A549 (cell line): ENCODE results near the gene TGOLN2. TPM values are rescaled to one million over a fixed set of nuclear protein-coding genes. Genes with fewer than 3 reads are reported as not detected.
"Not testable (repeated sequence)": the region's sequence is repeated elsewhere in the genome, so short reads cannot be mapped to it uniquely, and the experiment has no call there.

Experiments
- ATAC-seq, 2 experiments: fragments of 200-7000 bp in 1 of 2; fragments of >200 bp in 1 of 2; cut with Nextera tagmentation in 1 of 2; cut with Tn5 transposase in 1 of 2; 3 replicates each; pipeline versions ENCODE4 v1.8.0 to v1.9.1; 2018 to 2020; ENCODE audit warnings: mild to moderate bottlenecking in 1 of 2, moderate library complexity in 1 of 2
- CTCF ChIA-PET: fragments of 300-600 bp; sonication (Branson Sonifier 250); formaldehyde crosslinking; extraction: SDS; loops from one replicate; lab custom pipeline; 2021; ENCODE audit warnings: antibody characterized with exemption, inconsistent platforms; lab: Yijun Ruan, JAX
- POLR2A ChIA-PET: fragments of 350-600 bp; formaldehyde crosslinking; extraction: SDS; loops from one replicate; lab custom pipeline; 2021; ENCODE audit warnings: antibody characterized with exemption, inconsistent platforms; lab: Yijun Ruan, JAX
- DNase-seq, 2 experiments: peaks; one replicate each; pipeline versions ENCODE4 v3.0.0 to v3.0.0-alpha.2; 2011 to 2016; ENCODE audit warnings: low read depth in 1 of 2, low spot score in 1 of 2
- FAIRE-seq: peaks from 2 replicates; lab custom pipeline; 2011; peaks lifted over from hg19 to GRCh38; lab: Jason Lieb, UNC
- H3K27ac ChIP-seq, 2 experiments: fragments of >200 bp; sonication (Bioruptor Twin); formaldehyde crosslinking; 3 replicates each; pipeline ENCODE4 v1.5.1; 2016 to 2017
- H3K4me1 ChIP-seq: fragments of >200 bp; sonication (Bioruptor Twin); formaldehyde crosslinking; 3 replicates; pipeline ENCODE4 v1.6.1; 2016
- H3K4me2 ChIP-seq: fragments of >200 bp; sonication (Bioruptor Twin); formaldehyde crosslinking; 3 replicates; pipeline ENCODE4 v1.6.1; 2016
- H3K4me3 ChIP-seq: fragments of >200 bp; sonication (Bioruptor Twin); formaldehyde crosslinking; 3 replicates; pipeline ENCODE4 v1.5.1; 2016
- H3K9me3 ChIP-seq: fragments of >200 bp; sonication (Bioruptor Twin); formaldehyde crosslinking; 3 replicates; pipeline ENCODE4 v1.6.1; 2016
- CBX2 ChIP-seq: fragments of 200-600 bp; sonication (generic); IDR thresholded peaks from 2 replicates; pipeline ENCODE4 v1.6.1; 2016; ENCODE audit warnings: low read depth, mild to moderate bottlenecking, borderline replicate concordance
- CBX8 ChIP-seq: fragments of 200-600 bp; sonication (generic); IDR thresholded peaks from 2 replicates; pipeline ENCODE4 v1.6.1; 2016
- CHD4 ChIP-seq: fragments of 200-600 bp; sonication (generic); IDR thresholded peaks from 2 replicates; pipeline ENCODE4 v1.6.1; 2016; ENCODE audit warnings: antibody characterized with exemption, mild to moderate bottlenecking, borderline replicate concordance
- E2F6 ChIP-seq: IDR thresholded peaks from 2 replicates; pipeline ENCODE4 v1.6.1; 2012; ENCODE audit warnings: low read depth, borderline replicate concordance
- EHMT2 ChIP-seq: fragments of 200-600 bp; sonication (generic); IDR thresholded peaks from 2 replicates; pipeline ENCODE4 v1.6.1; 2016; ENCODE audit warnings: antibody characterized with exemption, low read depth, mild to moderate bottlenecking, moderate library complexity
- ESRRA ChIP-seq: fragments of 150-350 bp; IDR thresholded peaks from 2 replicates; pipeline ENCODE4 v1.6.1; 2014; ENCODE audit warnings: mild to moderate bottlenecking, low read length, borderline replicate concordance
- FOSB ChIP-seq: fragments of 250-450 bp; sonication (Bioruptor Pico); IDR thresholded peaks from 2 replicates; pipeline ENCODE4 v1.5.0; 2020; ENCODE audit warnings: mild to moderate bottlenecking, moderate library complexity
- FOSL2 ChIP-seq, 2 experiments: fragments of 450-650 bp in 1 of 2; fragments of >200 bp in 1 of 2; sonication (Bioruptor Twin) in 1 of 2; formaldehyde crosslinking; IDR thresholded peaks; 2 replicates each; pipeline versions ENCODE4 v1.5.0 to v1.6.1; 2016 to 2020; ENCODE audit warnings: mild to moderate bottlenecking in 1 of 2, moderate library complexity in 1 of 2
- HMGXB4 ChIP-seq: fragments of 250-450 bp; sonication (Bioruptor Pico); IDR thresholded peaks from 2 replicates; pipeline ENCODE4 v1.5.0; 2021; ENCODE audit warnings: mild to moderate bottlenecking, moderate library complexity, borderline replicate concordance
- HOXB5 ChIP-seq: fragments of 250-450 bp; sonication (Bioruptor Pico); IDR thresholded peaks from 2 replicates; pipeline ENCODE4 v1.5.0; 2020; ENCODE audit warnings: mild to moderate bottlenecking, moderate library complexity
- JUN ChIP-seq, 2 experiments: fragments of >200 bp; sonication (Bioruptor Twin); formaldehyde crosslinking; IDR thresholded peaks; 2 replicates in 1 of 2; 3 replicates in 1 of 2; pipeline ENCODE4 v1.6.1; 2016 to 2017
- JUNB ChIP-seq: fragments of >200 bp; sonication (Bioruptor Twin); formaldehyde crosslinking; IDR thresholded peaks from 2 replicates; pipeline ENCODE4 v1.6.1; 2016
- KDM1A ChIP-seq: fragments of 200-600 bp; sonication (generic); IDR thresholded peaks from 2 replicates; pipeline ENCODE4 v1.6.1; 2016; ENCODE audit warnings: low read depth, mild to moderate bottlenecking
- MAFK ChIP-seq: fragments of 450-650 bp; IDR thresholded peaks from 2 replicates; pipeline ENCODE4 v1.6.1; 2014; ENCODE audit not compliant: partially characterized antibody
- NPAS2 ChIP-seq: fragments of 250-450 bp; sonication (Bioruptor Pico); IDR thresholded peaks from 2 replicates; pipeline ENCODE4 v1.8.0; 2022; ENCODE audit warnings: mild to moderate bottlenecking, moderate library complexity, borderline replicate concordance
- NR3C1 ChIP-seq: fragments of >200 bp; sonication (Bioruptor Twin); formaldehyde crosslinking; IDR thresholded peaks from 3 replicates; pipeline ENCODE4 v1.6.1; 2017
- PHF8 ChIP-seq: fragments of 200-600 bp; sonication (generic); IDR thresholded peaks from 2 replicates; pipeline ENCODE4 v1.6.1; 2016; ENCODE audit warnings: low read depth, mild to moderate bottlenecking, antibody characterized with exemption, moderate library complexity, borderline replicate concordance
- POLR2AphosphoS2 ChIP-seq: conservative IDR thresholded peaks from 2 replicates; pipeline ENCODE4 v1.6.1; 2012; ENCODE audit warnings: low read length, improper control_type of control experiment, inconsistent platforms
- RFX5 ChIP-seq: fragments of 450-650 bp; IDR thresholded peaks from 2 replicates; pipeline ENCODE4 v1.7.1; 2014; ENCODE audit warnings: antibody characterized with exemption, mild to moderate bottlenecking, moderate library complexity
- SREBF2 ChIP-seq: fragments of 450-650 bp; IDR thresholded peaks from 2 replicates; pipeline ENCODE4 v1.6.1; 2014; ENCODE audit warnings: mild to moderate bottlenecking, moderate library complexity
- TFCP2L1 ChIP-seq: fragments of 250-450 bp; sonication (Bioruptor Pico); IDR thresholded peaks from 2 replicates; pipeline ENCODE4 v1.5.0; 2021; ENCODE audit warnings: mild to moderate bottlenecking
- TP53 ChIP-seq: fragments of 250-450 bp; sonication (Bioruptor Pico); IDR thresholded peaks from 2 replicates; pipeline ENCODE4 v1.5.0; 2021; ENCODE audit warnings: mild to moderate bottlenecking, moderate library complexity
- USF2 ChIP-seq: fragments of 450-650 bp; IDR thresholded peaks from 2 replicates; pipeline ENCODE4 v1.6.1; 2014; ENCODE audit warnings: antibody characterized with exemption
- ZFP36 ChIP-seq: fragments of 450-650 bp; IDR thresholded peaks from 2 replicates; pipeline ENCODE4 v1.6.1; 2014; ENCODE audit warnings: borderline replicate concordance; ENCODE audit not compliant: partially characterized antibody
- ZNF302 ChIP-seq: fragments of 250-450 bp; sonication (Bioruptor Pico); IDR thresholded peaks from 2 replicates; pipeline ENCODE4 v1.9.0; 2021; ENCODE audit warnings: inconsistent platforms, mild to moderate bottlenecking, moderate library complexity
- WGBS: methylation state at CpG from one replicate; pipeline ENCODE4 v1.1.6; 2017; ENCODE audit errors: missing lambda C conversion rate; 5-methylcytosine and 5-hydroxymethylcytosine counted together
- polyA plus RNA-seq, 4 experiments: library from polyadenylated mRNA; depleted of rRNA in 3 of 4; stranded (reverse); fragments of >200 nt; fragmentation: RNase III in 1 of 4; extraction: RNeasy Plus Mini Kit Qiagen cat#74134 plus additional on column Dnase treatment in 1 of 4; gene quantifications; 2 replicates in 3 of 4; 3 replicates in 1 of 4; pipeline ENCODE4 v1.2.3, GENCODE V29; 2011 to 2017

The TGOLN2 gene
- polyA plus RNA-seq, 2 of the 4 experiments (the other 2 are of a cell fraction), result 97.1 to 177 TPM

- no peak for ATAC-seq
- ChIA-PET POLR2A (interaction anchor here (3.2 kb wide), 1 partner anchor 8 kb away, joined by 24 read pairs; the partner anchor contains the start of gene TGOLN2), CTCF (interaction anchor here (0.9 to 7.1 kb wide), 5 partner anchors 12 to 317 kb away, joined by 3 to 48 read pairs (median 3); no protein-coding TSS in a partner anchor)
- no peak for FAIRE-seq
- peaks cover 4% of the 10 kb centered on the region; the same call in 2 of the 3 replicates for H3K4me1 ChIP-seq
- 94% methylated on average over 4 of the region's 4 CpGs for WGBS
- no peak overlapping the region for H3K27ac ChIP-seq
- no peak overlapping the region for H3K4me2 ChIP-seq
- no peak for TF ChIP-seq CBX8
- TF ChIP-seq PHF8, result no peak
- no peak for TF ChIP-seq USF2
- no peak for TF ChIP-seq FOSB
- no peak for TF ChIP-seq CBX2
- no peak for TF ChIP-seq JUN (IDR thresholded peaks at IDR 0.05)
- H3K4me3 ChIP-seq, result no peak overlapping the region
- no peaks in the 10 kb centered on the region for H3K9me3 ChIP-seq
- DNase-seq, result no peak
These were observed 8.0 kb downstream of the TGOLN2 start for GRCh38 chr2:85319796-85320195.

- 85% methylated on average over 11 of the region's 11 CpGs for WGBS
- Histone ChIP-seq H3K9me3 (no peaks in the 10 kb centered on the region), H3K4me3 (no peak overlapping the region), H3K27ac (no peak overlapping the region), H3K4me1 (no peaks in the 10 kb centered on the region), H3K4me2 (no peak overlapping the region)
- CTCF ChIA-PET, result interaction anchor here (1.4 to 7.1 kb wide), 4 partner anchors 19 to 252 kb away, joined by 3 to 48 read pairs (median 6); no protein-coding TSS in a partner anchor
- no peak for FAIRE-seq
- no peak for DNase-seq
- POLR2A ChIA-PET, result interaction anchor here (0.6 to 3.2 kb wide), 3 partner anchors 9 to 220 kb away, joined by 3 to 24 read pairs (median 3); partner anchors contain the start of genes MAT2A and TGOLN2
- TF ChIP-seq USF2, result no peak
- no peak for TF ChIP-seq EHMT2
- no peak for TF ChIP-seq MAFK
- TF ChIP-seq ESRRA, result no peak
- no peak for TF ChIP-seq KDM1A
- peak in 1 of 2 experiments; percentile 21; a peak in 1 of 6 replicates for ATAC-seq
These were observed 9.3 kb downstream of the TGOLN2 start for GRCh38 chr2:85318222-85319074.

GRCh38 chr2:85315921-85316320 lies 11.9 kb downstream of the TGOLN2 start:
- peak; percentile 6 to 14; a peak in 1 of 6 replicates for ATAC-seq
- H3K9me3 ChIP-seq, H3K27ac ChIP-seq, H3K4me1 ChIP-seq, H3K4me2 ChIP-seq, DNase-seq, FAIRE-seq, POLR2A ChIA-PET, H3K4me3 ChIP-seq: not testable (repeated sequence)
- CTCF ChIA-PET, result interaction anchor here (4.4 kb wide), 1 partner anchor 16 kb away, joined by 39 read pairs; no protein-coding TSS in a partner anchor
- WGBS, result 66% methylated on average over 5 of the region's 5 CpGs

- WGBS, result 96% methylated on average over 10 of the region's 10 CpGs
- FAIRE-seq, result no peak
- peak in 1 of 2 experiments; percentile 10; a peak in 3 of 6 replicates for ATAC-seq
These were observed 12.9 kb downstream of the TGOLN2 start for GRCh38 chr2:85314884-85315242.

More at GRCh38 chr2:85314884-85315242, 12.9 kb downstream of the TGOLN2 start:
- no peak overlapping the region for H3K27ac ChIP-seq
- H3K9me3 ChIP-seq, result no peaks in the 10 kb centered on the region
- no peak overlapping the region for H3K4me3 ChIP-seq
- no peak for DNase-seq
- no peaks in the 10 kb centered on the region; the same call in 2 of the 3 replicates for H3K4me1 ChIP-seq
- ChIA-PET CTCF (interaction anchor here (0.9 to 4.4 kb wide), 5 partner anchors 14 to 298 kb away, joined by 3 to 39 read pairs (median 5); no protein-coding TSS in a partner anchor), POLR2A (no interaction called here)
- TF ChIP-seq ZFP36 (no peak), FOSL2 (IDR thresholded peaks at IDR 0.05) (no peak), FOSL2 (CRISPR knock-in tag; IDR thresholded peaks at IDR 0.05) (no peak), JUNB (no peak), RFX5 (no peak), CHD4 (no peak), HOXB5 (CRISPR knock-in tag) (no peak), E2F6 (no peak), TFCP2L1 (CRISPR knock-in tag) (no peak), NPAS2 (no peak), TP53 (no peak), ZNF302 (no peak), HMGXB4 (no peak), SREBF2 (no peak), POLR2AphosphoS2 (no peak), NR3C1 (no peak)
- H3K4me2 ChIP-seq, result no peak overlapping the region
